GM19239 (cell line): Measurements from ENCODE around the gene FOXO1.
"Not testable (repeated sequence)": the region's sequence is repeated elsewhere in the genome, so short reads cannot be mapped to it uniquely, and the experiment has no call there.

Experiments used
- DNase-seq: peaks from one replicate; pipeline ENCODE4 v3.0.0; 2011; ENCODE audit warnings: low spot score; ENCODE audit not compliant: insufficient read length
- FAIRE-seq: peaks from 2 replicates; lab custom pipeline; 2011; peaks lifted over from hg19 to GRCh38; lab: Jason Lieb, UNC

FOXO1 gene

DNA sequence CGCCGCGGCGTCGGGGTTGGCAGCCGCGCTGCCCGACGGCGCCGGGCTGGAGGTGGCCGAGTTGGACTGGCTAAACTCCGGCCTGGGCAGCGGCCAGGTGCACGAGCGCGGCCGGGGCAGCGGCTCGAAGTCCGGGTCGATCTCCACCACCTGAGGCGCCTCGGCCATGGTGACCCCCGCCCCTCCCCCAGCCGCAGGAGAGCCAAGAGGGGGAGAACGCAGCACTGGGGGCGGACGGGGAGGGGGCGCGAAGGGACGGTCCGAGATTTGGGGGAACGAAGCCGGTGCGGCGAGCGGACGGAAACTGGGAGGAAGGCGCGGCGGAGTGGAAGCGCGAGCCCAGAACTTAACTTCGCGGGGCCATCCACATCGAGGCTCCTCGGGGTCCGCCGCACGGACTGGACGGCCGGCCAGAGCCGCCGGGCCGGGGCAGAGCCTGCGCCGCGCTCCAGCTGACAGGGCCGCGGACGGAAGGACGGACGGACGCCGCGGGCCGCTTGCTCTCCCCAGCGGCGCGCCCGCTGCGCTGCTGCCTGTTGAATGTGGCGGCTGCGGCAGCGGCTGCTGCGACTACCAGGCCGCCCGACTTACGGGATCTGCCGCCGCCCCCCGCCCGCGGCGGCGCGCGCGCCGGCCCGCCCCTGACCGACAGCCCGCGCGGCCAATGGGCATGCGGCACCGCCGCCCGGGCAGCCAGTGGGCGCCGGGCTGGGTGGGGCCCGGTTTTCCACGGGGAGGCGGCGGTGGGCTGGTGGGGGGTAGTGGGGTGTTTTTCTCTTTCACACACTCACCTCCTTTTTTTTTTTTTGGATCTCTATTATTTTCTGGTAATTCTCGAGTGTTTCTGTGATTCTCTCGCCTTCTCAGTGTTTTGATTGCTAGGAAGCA is at the start of gene FOXO1:
FOXO1 (minus strand) TSS at position 597 of the 888 bp plus-strand sequence; CDS start at position 168, 429 bp downstream.
- peak; percentile 56 for FAIRE-seq
- peak; percentile 93 for DNase-seq

DNA sequence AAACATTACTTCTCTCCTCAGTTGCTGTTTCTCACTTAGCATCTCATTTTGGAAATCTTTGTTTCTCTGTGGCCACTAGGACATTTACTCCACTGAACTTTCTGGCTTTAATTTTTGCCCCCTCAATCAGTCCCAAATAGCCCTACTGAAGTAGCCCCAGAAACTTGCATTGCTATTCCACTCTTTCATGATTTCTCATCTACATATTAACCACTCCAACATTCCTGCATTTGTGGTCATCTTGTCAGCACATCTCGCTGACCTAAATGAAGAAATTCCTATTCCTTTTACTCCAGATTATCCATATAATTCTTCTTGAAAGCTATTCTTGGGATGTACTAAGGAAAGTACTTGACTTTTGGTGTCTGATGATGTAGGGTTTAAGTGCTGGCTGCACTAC is 48.0 kb upstream of the FOXO1 start:
- not testable (repeated sequence) for FAIRE-seq, DNase-seq

DNA sequence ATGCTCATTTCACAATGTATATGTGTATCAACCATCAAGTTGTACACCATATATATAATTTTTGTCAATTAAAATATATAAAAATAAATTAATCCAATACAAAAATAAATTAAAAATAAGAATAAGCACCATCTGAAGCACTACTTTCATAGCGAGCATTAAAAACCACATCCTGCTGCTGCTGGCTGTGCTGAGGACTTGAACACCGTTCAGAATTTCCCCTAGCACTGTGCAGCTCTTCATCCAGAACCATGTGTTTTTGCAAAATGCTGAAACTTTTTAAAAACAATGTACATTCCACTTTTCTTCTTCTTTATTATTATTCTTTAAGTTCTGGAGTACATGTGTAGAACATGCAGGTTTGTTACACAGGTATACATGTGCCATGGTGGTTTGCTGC is 40.0 kb upstream of the FOXO1 start:
- no peak for DNase-seq
- no peak for FAIRE-seq

DNA sequence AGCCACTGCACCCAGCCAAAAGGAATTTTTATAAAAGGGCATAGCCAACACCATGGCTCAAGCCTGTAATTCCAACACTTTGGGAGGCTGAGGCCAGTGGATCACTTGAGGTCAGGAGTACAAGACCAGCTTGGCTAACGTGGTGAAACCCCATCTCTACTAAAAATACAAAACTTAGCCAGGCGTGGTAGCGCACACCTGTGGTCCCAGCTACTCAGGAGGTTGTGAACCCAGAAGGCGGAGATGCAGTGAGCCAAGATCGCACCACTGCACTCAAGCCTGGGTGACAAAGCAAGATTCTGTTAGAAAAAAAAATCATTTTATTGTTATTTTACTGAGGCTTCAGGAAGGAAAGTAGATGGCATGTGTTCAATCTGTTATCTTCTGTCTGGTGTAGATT is 31.3 kb upstream of the FOXO1 start:
- no peak for DNase-seq
- peak; percentile 85 for FAIRE-seq

DNA sequence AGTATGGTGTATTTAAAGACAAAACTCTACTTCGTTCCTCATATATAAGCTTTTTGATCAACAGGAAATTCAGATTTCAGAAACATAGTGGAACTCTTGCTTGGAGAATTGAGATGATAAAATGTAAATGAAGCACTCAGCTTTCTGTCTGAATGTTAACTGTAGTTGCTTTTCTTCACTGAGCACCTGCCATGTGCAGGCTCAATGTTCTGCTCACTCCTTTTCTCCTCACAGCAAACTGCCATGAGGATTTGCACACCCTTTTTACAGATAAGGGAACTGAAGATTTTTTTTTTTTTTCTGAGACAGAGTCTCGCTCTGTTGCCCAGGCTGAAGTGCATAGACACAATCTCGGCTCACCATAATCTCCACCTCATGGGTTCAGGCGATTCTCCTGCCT is 28.0 kb upstream of the FOXO1 start:
- FAIRE-seq (no peak), DNase-seq (no peak)

DNA sequence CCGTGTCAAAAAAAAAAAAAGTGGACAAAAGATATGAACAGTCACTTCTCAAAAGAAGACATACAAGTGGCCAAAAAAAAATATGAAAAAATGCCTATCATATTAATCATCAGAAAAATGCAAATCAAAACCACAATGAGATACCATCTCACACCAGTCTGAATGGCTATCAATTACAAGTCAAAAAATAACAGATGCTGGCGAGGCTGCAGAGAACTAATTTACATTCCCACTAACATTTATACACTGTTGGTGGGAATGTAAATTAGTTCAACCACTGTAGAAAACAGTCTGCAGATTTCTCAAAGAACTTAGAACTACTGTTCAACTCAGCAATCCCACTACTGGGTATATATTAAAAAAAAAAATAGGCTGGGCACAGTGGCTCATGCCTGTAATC is 26.5 kb upstream of the FOXO1 start:
- FAIRE-seq, result peak; percentile 14
- no peak for DNase-seq

DNA sequence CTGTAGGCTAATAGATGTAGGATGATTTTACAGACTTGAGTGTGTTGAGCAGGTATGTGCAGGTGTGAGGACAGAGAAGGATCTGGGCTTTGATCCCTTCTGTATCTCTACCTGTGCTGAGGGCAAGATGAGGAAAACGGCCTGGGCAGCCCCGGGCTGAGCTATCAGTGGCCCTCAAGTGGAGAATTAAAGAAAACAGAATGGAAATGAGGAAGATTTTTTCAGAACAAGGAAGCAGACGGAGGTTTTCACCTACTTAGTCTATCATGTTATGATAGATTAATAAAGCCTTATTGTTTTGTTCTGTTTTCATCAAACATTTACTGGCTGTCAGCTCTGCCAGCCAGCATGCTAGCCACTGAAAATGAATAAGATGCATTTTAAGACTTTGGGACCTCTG is 22.3 kb upstream of the FOXO1 start:
- DNase-seq, result no peak
- FAIRE-seq, result no peak

DNA sequence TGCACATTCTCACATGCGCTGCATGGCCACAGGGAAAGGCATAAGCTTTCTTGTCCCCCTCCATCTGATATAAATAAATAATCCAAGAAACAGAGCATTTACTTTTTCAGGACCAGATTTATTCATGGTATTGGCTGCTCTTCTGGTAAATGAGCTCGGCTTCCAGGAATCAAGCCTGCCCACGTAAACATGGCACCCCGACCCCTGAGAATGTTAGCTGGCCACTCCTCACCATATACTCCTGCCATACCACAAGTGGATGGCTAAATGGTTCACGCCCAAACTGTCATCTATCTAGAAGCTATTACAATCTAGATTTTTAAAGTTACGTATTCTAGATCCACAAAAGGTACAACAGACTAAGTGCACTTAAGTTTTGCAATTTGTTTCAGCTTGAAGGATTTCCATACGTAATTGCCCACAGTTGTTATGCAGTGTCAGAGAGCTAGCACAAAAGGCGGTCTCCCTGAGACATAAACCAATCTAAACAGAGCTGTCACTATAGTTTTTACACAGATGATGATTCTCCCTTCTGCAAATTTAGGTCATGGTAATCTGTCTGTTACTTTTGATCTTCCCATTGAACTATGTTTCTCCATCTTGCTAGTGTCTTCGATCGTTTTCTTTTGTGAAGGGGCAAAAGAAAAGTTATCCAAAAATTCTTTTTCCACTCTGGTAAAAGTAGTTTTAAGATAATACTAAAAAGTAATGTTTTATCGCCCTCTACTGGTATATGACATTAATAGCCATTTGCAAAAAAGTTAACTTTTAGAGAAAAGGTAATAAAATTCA is 16.2 kb upstream of the FOXO1 start:
- DNase-seq, result no peak
- peak; percentile 84 for FAIRE-seq

DNA sequence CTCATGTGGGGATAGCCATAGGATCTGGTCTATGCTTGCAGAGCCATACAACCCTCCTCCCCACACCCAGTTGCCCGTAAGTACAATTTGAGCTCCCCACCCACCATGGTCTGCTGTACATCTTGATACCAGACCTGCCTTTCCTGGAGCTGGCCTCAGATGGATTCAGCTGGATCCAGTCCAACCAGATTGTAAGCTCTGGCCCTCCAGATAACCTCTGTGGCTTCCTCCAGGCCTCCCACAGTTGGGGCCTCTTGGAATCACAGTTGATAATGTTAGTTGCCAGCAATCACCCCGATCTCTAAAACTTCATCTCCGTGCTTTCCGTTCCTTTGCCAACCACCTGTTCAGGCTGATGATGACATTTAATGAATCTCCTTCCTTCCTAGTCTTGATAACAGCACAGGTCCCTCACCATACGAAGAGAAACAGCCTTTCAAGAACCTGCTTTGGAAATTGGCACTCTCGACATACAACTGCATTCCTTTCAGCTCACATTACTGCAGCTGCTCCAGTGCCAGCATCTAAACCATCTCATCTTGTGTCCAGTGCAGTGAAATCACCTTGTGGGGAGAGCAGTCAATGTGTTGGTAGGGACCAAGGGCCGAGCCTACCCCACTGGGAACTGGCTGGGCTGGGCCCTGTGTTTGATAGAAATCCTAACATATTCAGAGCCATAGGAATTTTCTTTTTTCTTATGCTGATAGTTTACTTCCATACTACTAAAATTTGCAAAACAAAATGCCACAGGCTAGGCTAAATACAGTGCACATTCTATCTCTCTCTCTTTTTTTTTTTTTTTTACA is 15.1 kb upstream of the FOXO1 start:
- FAIRE-seq, result no peak
- no peak for DNase-seq

DNA sequence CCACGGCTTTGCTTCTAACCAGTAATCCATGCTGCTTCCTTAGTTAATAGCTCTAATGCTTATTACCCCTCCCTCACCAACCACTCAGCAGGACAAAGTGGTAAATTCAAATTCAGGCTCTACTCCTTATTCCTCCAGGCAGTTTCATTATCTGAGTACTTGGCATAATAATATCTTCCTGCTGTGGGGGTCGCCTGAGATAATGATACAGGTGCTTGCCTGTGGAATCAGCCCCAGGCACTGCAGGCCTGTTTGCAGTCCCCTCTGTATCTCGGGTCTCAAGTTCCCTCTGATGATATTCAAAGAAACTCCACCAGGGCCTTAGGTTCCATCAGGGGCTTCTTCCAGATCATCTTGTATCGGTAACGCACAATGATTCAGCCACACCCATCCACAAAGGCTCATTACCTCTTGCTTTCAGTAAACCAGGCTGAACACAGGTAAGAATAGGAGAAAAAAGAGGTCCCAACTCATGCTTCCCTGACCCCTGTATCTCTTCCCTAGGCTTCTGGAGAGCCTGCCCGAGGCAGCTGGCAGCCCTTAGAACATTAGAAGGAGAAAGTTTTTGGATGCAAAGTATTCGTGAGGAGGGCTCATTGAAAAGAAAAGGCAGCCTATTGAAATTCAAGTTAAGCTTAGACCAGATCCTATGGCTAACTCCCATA is 14.3 kb upstream of the FOXO1 start:
- FAIRE-seq, result no peak
- DNase-seq, result no peak

DNA sequence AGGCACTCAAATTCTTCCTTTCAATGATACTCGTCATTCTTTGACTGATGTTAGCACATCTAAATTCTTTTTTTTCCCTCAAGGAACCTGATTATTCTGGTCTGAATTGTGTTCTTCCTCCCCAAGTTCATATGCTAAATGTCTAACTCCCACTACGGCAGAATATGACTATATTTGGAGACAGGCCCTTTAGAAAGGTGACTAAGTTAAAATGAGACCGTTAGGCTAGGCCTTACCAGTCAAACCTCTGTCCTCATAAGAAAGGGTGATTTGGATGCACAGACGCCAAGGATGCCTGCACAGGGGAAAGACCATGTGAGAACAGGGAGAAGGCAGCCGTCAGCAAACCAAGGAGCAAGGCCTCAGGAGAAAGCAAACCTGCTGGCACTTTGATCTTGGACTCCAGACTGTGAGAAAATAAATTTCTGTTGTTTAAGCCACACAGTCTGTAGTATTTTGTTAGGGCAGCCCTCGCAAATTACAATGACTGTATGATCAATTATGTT is 13.1 kb upstream of the FOXO1 start:
- no peak for FAIRE-seq
- no peak for DNase-seq

DNA sequence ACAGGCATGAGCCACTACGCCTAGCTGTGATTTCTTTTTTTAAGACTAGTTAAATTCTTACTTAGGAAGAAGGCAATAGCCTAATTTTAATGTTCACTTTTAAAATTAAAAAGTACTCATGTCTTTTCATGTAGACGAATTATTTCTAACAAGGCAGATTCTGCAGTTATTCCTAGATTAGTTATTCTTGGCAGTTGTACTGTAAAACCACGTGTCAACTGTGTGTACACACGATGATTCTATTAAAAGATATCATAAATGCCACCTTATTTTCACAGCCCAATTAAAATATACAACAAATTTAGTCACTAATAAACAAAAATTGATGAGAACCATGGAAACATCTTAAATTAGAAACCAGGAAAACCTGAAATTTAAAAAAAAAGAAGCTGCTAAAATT is 10.6 kb upstream of the FOXO1 start:
- FAIRE-seq (no peak), DNase-seq (no peak)

DNA sequence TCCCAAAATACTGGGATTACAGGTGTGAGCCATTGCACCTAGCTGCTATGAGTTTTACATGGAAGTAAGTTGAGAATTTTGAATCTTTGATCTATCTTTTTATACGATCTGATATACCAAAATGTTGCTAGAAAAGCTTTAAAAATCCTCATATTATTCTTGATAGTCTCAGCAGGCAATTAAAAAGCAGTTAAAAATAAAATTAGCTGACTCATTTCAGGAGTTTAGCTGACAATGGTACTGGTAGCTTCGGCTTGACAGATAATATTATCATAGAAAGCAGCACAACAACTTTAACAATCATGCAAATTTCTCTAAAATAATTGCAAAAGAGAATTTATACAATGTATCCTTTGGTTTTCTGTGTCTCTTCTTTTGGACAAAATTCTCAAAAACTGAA is 9.6 kb upstream of the FOXO1 start:
- DNase-seq, result no peak
- no peak for FAIRE-seq

DNA sequence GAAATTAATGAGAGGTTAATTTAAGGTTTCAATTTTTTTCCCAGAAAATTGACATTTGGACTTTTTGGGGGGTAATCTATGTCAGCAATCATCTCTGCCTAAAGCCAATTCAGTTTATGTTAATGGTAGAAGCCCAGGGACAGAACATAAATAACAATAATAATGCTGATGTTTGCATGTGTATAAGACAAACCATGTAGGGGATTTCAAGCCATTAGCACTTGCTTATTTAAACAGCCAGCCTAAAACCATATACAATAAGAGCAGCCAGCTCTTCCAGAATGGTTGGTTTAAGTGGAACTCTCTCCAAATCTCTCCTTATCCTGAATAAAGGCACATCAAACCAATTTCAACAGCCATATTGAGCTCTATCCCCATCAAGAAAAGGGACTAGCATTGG is 7.0 kb upstream of the FOXO1 start:
- DNase-seq (no peak), FAIRE-seq (no peak)

DNA sequence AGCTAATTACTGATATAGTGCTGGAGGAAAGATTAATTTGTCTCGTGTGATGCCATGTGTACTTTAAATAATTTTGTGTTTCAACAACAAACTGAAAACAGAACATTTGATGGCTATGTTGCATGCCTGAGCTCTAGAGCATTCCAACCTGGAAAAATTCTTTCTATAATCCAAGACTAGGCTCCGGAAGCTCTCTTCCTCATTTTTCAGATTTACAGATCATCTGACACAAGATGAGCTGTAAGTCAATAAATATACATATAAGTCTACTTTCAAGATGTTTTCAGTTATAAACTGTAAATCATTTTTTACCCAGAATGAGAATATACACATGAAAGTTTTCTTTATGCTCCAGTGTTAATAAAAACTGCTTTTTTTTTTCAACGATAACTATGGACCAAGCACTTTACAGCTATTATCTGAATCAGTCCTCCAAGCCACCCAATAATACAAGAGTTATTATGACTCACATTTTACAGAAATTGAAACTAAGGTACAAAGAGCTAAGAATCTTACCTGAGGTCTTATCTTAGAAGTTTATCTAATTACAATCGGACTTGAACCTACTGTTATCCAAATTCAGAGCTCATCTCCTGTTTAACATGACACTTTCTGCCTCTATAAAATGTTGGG is 6.4 kb upstream of the FOXO1 start:
- DNase-seq (no peak), FAIRE-seq (peak; percentile 8)

DNA sequence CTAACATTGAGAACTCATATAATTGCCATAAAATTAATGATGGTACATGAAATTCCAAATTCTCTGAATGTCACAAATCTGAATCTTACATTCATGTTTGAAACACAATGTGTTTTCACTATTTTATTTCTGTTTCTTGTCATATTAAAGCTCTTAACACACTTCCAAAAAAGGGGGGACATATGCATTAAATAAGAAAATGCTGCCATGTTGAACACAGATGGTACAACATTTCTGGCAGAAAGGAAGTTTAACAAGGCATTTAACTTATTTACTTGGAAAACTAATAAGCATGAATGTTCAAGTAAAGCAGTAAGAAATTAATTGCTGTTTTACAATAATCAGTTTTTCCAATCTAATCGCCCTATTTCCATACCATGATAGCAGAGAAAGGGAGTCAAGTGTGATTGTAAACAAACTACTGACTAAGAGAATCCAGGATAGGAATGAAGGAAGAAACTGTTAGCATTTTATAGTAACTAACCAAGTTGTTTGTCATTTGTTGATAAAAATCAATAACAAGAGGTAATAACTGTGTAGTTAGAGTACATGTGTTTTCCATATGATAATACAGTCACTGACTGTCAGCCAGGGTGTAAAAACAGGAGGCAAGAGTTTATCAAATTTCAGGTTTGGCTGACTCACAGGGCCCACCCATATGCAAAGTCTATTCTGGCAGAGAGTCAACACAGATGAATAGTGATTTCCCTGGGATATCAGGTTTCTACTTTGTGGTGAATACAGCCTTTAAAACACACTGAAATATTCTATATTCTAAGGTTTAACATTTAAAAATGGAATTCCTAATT is 5.7 kb upstream of the FOXO1 start:
- DNase-seq, result no peak
- no peak for FAIRE-seq

DNA sequence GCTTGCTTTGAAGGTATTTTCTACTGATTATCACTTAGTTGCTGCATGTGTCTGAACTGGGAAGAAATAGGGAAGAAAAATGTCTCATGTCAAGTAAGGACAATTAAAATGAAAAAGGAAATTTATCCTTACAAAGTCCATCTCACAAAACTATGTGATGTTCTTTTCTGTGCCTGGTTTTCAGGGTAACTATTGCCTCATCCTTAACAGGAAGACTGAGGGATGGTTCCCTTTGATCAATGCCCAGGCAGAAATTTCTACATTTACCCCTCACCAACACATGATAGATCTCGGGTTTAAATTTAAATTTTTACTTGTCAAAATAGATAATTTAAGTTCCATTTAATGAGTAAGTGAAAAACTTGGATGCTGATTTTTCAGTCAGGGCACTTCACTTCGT is 3.9 kb upstream of the FOXO1 start:
- FAIRE-seq, result no peak
- no peak for DNase-seq

DNA sequence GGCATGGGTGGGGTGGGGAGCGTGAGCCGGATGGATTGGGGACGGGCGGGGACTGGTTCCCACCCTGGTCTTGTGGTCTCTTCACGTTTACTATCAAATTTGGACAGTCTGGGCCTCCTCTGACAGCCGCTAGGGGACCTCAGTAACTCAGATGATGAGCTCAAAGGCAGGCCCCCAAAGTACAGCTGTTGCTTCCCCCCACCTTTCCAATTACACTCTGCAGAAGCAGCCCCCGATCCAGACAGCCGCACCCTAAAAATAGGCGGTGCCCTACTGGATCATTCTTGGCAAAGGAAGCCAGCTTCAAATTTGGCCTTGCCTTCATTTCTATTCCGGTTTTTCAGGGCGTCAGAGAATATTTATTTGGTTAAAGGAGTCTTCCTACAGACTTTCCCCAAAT is 1.9 kb upstream of the FOXO1 start:
- peak; percentile 54 for DNase-seq
- no peak for FAIRE-seq

DNA sequence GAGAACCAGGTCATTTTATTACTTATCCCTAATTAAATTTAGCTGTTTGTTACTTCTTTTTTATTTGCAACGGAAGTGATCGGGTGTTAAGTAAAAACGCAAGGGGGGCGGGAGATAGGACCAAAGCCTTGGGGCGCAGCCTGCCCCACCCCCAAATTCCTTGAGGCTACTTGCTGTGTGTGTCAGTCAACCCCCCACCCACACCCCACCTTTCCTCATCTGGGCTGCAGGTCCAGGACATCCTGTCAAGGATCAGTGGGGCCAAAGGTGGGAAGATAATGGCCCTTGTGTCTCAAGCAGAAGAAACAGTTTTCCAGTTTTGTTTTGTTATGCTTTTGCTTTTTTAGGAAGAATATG is 1.2 kb upstream of the FOXO1 start:
- no peak for DNase-seq
- peak; percentile 65 for FAIRE-seq
